GM21515 (cell line): Measurements from ENCODE around the gene GJC2.

Experiments used
- ATAC-seq: cut with Tn5 transposase; IDR thresholded peaks from one replicate; pipeline ENCODE4 v1.9.1; 2021; ENCODE audit not compliant: unreplicated experiment

GJC2 gene

DNA sequence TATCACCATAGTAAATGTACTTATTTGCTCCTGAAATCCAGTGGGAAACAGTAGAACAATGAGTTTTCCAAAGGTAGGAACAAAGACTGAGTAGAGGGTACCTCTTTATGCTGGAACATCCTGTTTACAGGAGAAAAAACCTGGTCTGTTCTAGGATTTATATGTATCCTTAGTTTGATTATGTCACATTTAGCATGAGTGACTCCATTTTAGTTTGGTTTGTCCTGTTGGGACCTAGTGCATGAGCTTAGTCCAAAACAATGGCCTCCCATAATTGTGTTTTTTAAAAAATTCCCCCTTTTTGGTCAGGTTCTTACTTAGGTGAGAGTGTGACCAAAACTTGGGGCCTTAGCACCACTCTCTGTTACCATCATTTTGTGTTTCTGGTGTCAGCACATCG is 37.1 kb upstream of the GJC2 start:
- ATAC-seq, result no peak

DNA sequence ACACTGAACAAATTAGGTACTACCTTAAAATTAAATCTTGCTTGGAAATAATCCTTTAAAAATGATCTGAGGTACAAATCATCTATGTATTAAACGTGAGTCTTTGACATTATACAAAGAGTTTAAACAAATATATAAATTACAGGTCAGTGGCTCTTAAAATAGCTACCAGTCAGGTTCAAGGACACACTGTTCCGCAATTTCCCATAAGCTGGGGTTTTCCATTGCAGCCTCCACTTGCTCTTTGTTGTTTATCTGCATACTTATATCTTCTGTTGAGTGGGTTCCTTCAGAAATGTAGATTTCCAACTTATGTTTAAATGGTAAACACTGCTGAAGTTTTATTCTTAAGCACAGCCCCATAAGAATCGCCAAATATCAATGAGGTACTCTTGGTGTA is 34.9 kb upstream of the GJC2 start:
- no peak for ATAC-seq

DNA sequence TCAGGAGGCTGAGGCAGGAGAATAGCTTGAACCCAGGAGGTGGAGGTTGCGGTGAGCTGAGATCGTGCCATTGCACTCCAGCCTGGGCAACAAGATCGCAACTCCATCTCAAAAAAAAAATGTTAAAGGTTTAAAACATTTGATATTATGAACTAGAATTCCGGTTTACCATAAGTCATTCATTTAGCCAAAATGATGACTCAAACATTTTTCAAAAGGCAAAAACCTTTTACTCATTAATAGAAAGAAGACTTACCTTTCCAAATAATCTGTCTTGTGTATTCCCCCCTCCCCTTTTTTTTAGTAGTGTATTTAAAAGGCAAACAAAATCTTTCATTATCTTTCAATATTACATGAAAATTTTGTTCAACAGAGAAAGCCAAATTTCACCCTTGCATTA is 32.4 kb upstream of the GJC2 start:
- no peak for ATAC-seq

DNA sequence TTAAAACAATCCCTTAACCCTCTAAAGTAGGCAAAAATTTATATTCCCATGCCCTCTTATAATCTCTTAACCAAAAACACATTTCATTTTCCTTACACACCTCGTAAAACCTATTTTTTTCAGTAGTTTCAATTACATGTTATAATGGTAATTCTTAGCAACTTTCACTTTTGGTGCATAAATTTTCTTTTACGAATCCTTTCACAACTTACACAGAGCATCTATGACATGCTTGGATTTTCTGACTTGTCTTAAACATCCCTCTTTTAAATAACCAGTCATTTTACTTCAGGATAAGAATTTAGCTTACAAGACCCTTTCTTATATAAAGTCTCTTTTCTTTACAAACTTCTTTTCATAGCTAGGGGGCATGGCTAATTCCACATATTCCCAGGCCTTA is 31.7 kb upstream of the GJC2 start:
- ATAC-seq, result no peak

DNA sequence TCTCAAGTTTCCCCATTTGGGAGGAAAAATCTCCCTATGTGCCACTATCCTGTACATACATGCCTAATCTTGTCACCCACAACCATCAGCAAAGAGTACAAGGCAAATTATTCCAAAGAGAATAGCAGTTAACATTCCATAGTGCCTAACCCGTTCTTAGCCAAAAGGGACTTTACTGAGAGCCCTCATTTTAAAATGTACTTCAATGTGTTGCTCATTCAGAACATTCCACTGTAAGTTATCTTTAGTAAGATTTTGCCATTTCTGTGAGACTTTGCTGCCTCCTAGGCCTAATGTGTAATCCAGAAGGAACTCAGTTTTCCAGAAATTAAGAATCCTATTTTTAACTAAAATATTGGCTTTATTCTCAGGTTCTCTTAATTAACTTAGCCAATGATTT is 29.4 kb upstream of the GJC2 start:
- no peak for ATAC-seq

DNA sequence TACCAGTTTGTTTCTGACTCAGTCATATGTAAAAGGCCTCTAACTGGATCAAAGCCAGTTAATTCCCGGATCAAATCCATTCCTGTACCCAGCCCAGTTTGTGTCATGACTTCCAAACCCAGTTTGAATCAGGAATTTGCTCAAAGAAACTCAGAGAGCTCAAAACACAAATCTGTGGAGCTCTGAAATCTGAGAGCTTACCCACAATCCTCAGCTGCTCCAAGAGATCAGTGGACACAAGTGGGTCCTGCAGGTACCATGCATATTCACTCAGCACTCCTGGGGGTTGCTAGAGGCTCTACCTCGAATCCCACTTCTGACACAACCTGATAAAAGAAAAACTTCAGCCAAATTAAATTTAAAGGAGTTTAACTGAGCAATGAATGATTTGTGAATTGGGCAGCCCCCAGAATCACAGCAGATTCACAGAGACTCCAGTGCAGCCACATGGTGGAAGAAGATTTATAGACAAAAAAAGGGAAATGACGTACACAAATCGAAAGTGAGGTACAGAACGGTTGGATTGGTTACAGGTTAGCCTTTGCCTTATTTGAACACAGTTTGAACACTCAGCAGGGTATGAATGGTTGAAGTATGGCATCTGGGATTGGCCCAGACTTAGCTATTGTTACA is 28.8 kb upstream of the GJC2 start:
- ATAC-seq, result no peak

DNA sequence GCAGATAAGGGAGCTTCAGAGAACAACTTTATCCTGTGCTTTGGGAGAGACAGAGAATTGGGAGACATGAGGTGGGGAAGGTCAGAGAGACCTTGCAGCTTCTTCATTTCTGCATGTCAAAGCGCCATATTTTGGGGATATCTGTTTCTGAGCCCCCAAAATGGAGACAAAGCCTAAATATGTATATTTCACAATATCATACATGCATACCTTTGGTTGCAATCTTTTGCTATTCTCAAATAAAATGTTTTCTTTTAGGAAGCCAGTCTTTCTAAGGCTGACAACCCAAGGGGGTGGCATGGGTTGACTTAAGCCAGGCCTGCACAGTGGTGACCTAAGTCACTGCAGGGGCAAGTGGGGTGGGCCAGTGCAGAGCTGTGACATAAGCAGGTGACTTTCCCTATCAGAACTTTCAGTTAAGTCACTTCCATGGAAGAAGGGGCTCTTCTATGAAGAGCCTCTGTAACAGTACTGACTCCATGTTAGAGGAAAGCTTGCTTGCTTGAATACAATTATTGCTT is 26.7 kb upstream of the GJC2 start:
- no peak for ATAC-seq

DNA sequence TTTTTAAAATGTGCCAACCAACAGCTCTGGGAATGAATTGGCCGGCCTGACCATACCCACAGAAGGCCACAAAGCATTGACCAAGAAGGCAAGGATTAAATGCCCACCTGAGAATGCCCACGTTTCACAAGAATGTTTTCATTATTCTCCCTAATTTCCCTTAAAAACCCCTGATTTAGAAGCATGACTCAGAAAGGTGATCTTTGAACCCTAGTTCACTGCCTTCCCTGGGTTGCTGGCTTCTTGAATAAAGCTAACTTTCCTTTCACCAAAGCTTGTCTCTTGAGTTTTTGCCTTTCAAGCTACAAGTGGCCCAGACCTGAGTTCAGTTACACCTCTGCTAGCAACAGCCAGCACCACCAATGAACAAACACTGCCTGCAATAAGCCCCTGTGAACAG is 26.2 kb upstream of the GJC2 start:
- no peak for ATAC-seq

DNA sequence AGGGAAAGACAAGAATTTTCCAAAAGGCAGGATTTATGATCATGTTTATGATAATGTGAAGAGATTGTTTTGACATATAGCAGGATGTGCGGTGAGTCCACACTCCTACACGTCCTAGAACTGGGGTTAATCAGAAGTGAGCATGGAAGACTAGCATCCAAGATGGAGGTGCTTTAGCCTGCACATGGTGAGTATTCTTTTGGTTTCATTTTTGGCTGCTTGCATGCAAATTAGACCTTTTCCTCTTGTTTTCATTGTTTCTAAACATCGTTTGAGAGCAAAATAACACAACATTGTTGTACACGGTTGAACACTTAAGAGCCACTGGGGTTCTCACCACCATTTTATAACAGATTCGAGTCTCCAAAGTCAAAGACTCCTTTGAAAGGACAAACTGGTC is 24.5 kb upstream of the GJC2 start:
- ATAC-seq, result no peak

DNA sequence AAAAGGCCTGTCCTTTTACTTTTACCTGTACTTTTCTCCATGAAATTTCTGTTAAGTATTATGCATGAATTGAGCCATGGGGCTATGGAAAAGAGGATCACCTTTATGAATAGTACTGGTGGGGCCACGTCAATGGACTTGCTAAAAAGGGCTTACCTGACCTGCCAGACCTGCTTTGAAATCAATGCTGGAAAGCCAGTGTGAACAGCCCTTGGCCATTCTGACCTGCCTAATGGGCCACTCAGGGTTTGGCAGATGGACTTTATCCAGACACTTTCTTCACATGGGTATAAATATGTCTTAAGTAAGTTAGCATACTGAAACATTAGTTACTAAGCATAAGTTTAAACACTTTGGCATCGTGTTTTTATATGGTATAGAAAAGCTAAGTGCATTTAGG is 18.0 kb upstream of the GJC2 start:
- no peak for ATAC-seq

DNA sequence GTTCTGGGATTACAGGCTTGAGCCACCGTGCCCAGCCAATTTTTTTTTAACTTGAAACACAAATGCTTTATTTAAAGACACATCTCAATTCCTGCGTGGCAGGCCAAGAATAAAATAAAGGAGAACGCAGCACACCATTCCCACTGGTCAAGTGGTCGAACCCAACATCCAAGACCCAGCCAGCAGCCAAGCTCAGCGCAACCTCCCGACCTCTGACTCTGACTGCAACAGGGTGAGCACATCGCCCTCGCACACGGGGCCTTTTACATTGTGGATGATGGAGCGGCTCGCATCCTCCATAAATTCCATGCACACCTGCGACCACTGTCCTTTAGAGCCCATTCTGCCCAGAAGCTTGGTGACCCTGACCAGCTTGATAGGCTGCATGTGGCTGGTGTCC is 15.1 kb upstream of the GJC2 start:
- no peak for ATAC-seq

DNA sequence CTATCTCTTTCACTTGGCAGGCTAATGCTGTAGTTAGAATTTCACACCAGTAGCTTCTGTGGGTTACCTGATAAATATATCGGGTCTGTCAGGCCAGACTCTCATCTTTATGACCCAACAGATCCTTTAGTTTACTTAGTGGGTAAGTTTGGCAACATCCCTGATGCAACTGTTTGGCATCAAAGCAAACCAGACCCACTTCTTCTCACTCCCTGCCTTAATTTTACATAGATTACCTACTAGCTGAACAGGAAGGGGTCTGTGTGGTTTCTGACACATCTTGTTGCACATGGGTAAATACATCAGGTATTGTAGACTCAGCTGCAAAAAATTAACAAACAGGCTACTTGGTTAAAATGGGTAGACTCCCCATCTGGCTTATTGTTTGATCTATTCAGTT is 12.8 kb upstream of the GJC2 start:
- ATAC-seq, result no peak

DNA sequence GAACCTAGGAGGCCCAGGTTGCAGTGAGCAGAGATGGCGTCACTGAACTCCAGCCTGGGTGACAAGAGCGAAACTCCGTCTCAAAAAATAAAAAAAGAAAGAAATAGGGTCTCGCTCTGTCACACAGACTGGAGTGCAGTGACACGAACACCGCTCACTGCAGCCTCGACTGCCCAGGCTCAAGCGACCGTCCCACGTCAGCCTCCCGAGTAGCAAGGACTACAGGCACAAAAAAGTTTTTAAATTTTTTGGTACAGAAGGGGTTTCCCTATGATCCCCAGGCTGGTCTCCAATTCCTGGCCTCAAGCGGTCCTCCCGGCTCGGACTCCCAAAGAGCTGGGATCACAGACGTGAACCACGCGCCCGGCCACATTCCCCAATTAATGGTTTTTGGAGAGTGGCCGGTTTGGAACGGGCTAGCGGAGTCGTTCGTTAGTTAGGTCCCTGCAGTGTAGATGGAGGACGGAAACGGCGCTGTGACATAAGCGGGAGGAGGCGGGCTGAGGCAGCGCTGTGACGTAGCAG is 10.3 kb upstream of the GJC2 start:
- no peak for ATAC-seq

DNA sequence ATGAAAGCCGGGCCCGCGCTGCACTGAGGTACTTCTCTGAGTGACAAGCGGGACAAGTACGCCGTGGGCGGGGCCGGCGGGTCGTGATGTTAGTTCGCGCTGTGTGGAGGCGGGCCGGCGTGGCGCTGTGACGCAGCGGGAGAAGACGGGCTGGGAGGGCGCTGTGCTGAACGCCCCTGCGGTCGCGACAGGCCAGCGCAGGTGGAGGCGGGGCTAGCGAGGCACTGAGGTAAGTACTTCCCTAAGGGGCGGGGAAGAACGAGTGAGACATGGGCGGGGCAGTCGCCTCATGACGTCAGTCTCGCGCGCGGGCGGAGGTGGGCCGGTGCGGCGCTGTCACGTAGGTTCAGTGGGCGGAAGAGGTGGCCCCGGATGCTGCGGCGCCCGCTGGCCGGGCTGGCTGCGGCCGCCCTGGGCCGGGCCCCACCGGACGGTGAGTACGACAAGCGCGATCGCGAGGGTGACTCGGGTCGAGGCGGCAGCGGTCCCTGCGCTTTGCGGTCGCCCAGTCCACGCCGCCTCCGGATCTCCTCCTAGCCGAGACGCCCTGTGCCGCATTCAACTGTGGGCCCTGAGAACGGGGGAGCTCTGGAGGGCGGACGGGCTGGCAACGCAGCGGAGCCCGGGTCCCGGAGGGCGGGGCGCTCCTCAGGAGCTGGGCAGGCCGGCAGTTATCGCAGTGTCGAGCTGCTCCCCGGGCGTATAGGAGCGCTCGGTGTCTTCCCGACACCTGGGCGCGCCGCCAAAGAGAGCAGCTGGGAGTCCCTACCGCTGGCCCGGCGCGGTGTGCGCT is 9.6 kb upstream of the GJC2 start, which contains the start of gene GUK1:
Gene GUK1 (plus strand): TSS at position 349 of the 793 bp plus-strand sequence. CDS start 24 bp downstream, at position 373.
- peak; percentile 92 for ATAC-seq

DNA sequence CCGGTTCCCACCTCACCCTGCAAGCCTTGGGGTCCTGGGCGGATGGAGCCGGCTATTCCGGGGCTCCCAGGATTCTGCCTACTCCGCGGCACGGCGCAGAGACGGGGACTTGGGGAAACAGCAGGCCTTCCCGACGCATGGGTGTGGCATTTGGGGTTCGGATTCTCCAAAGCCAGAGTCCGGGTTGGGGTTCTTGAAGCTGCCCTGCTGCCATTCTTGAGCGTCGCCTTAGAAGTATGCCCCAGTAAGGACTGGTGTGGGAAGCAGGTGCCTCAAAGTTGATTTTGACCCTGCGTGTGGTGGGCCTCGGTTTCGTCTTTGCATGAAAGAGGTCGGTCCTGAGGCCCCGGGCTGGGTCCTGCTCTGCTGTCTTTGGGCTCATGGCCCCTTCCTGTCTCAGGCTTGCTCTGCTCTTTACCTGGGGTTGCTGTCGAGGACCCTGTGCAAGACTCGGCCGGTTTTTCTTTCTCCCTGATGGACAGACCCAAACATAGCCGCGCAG is 9.0 kb upstream of the GJC2 start:
- ATAC-seq, result no peak

DNA sequence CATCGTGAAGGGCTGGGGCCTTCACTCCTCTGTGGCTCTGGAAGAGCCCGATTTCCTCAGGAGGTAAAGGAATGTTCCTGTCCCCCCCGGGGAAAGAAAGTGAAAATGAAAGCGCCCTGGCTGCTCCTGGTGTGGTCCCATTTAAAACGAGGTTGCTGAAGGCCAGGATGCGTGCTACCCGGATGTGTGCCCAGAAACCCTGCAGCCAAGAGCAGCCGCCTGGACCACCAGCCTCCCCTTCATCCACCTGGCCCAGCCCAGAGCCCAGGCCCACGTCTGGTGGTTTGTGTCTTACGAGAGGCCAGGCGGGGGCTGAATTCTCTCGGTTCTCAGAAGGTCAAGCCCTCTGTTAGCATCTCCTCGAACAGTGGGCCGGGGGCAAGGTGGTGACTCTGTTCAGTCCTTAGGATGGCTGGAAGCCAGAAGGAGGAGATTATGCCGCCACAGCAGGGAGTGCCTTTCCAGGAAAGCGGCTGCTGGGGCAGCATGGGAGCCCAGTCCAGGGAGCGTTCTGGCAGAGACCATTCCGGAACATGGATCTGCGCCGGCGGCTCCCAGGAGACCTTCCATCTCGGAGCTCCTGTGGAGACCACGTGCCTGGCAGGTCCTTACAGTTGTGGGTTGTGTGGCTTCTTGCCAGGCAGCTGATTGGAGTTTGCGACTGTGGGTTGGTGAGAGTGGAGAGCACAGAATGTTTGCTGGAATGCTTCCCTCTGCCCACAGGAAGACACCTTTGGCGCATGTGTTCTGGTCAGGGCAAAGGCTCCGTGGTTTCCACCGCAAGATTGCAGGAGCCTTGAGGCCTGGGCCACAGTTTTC is 8.3 kb upstream of the GJC2 start:
- no peak for ATAC-seq

DNA sequence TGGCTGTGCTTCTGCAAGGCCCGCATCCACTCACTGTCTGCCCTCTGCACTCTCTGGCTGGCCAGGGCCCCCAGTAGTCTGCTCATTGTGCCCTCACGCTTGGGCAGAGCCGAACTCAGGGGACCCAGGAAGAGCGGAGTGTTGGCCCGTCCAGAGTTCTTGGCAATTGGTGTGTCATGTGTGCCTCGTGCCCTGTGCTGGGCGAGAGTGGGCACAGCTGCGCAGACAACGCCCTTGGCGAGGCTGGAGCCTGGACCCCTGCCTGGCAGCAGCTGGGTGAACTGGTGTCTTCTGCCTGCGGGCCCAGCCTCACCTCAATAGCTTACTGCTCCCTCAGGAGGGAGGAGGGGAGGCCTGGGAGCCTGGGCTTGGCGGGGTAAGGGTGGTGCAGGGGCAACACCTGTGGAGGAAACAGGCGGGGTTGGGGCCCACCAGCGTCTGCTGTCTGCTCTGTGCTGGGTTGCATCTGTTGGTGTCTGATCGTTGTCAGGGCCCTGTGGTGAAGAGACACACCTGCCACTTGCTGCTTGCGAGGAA is 7.5 kb upstream of the GJC2 start:
- no peak for ATAC-seq

DNA sequence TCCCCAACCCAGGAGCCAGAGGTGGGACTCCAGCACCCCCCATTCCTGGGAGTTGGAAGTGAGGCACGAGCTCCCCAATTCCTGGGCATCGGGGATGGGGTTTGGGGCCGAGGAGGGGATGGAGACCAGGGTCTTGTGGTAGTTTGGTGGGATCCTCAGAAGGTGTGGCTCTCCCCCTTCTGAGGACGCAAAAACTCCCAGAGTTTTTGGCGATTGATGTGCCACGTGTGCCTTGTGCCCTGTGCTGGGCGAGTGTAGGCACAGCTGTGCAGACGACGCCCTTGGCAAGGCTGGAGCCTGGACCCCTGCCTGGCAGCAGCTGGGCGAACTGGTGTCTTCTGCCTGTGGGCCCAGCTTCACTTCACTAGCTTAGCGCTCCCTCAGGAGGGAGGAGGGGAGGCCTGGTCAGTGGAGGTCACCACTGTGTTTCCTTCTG is 7.0 kb upstream of the GJC2 start:
- ATAC-seq, result no peak

DNA sequence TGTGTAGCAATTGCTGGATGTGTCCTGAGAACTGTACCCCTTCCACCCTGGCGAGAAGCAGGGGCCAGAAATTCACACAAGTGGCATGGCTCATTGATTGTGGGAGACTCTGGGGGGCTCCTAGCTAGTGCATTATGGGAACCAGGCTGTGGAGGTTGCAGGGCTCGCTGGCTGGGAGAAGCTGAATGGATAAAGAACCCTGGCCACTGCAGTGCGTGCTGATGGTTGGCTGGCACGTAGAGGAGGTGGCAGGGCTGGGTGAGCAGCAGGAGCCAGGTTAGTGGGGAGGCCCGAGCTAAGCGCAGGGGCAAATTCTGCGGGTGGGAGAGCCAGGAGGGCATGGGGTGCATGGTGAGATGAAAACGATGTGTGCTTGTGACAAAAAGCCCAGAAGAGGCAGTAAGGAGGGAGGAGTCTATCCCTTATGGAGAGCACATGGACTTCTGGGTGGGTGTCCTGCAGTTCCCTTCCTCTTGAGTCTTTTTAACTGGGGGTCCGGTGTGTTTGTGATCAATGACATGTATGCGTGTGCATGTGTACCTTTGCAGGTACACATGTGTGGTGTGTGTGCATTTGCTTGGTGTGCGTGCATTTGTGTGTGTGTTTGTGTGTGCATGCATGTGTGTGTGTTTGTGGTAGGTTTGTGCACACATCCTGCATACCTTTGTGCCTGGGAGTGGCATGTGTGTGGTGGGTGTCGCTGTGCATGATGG is 6.1 kb upstream of the GJC2 start:
- no peak for ATAC-seq
